Stimulated activated CD8-positive, alpha-beta memory T cell treated with anti-CD3 and anti-CD28 coated beads, Interleukin-7, amount 100 ng/mL, for 48 hours (primary cell): ENCODE measurements around the gene RITA1.
A peak's percentile ranks its signal among the peaks of the same experiment; 100 is the strongest.

Experiments
- DNase-seq, 2 donors: peaks; one replicate each; pipeline ENCODE4 v3.0.0-alpha.2; 2020; ENCODE audit warnings: low read depth in 1 of 2; ENCODE audit errors: extremely low read depth in 1 of 2

Gene RITA1

DNA sequence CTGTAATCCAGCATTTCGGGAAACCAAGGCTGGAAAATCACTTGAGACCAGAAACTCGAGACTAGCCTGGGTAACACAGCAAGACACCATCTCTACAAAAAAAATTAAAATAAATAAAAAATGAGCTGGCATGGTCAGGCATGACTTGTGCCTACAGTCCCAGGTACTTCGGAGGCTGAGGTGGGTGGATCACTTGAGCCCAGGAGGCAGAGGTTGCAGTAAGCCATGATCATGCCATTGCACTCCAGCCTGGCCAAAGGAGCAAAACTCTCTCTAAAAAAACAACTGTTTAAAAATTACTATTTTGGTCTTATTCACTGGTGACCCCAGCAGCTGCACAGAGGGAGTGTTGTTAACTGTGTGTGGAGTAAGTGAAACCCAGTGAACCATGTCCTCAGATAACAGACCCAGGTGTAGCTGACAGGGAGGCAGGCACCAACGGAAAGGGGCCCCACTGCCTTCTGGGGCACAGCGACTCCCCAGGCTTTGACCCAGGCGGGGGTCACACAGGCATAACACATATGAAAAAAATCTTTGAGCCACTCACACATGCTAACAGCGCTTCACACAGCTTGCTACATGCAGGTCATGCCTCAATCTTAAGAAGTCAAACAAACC lies 12.3 kb upstream of the RITA1 start:
- no peak for DNase-seq

- DNase-seq: peak; percentile 45 to 71
Measured at GRCh38 chr12:113174461-113175384, 10.8 kb upstream of the RITA1 start.

DNA sequence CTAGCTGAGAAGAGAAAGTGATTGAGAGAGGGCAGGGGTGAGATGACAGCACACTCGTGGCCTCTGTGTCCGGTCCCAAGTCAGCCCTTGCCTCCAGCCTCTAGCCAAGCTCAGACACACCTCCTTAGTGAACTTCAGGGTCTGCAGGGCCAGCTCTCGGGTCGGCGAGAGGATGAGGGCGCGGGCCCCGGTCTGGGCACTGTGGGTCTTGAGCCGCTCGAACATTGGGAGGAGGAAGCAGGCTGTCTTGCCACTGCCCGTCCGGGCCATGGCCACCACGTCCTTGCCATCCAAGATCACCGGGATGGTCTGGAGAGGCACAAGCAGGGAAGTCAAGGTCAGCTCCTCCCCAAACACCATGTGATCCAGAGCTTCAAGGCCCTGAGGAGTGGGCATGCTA lies 6.5 kb upstream of the RITA1 start:
- no peak for DNase-seq

GRCh38 chr12:113180333-113180732 lies 5.2 kb upstream of the RITA1 start:
- DNase-seq: no peak

DNA sequence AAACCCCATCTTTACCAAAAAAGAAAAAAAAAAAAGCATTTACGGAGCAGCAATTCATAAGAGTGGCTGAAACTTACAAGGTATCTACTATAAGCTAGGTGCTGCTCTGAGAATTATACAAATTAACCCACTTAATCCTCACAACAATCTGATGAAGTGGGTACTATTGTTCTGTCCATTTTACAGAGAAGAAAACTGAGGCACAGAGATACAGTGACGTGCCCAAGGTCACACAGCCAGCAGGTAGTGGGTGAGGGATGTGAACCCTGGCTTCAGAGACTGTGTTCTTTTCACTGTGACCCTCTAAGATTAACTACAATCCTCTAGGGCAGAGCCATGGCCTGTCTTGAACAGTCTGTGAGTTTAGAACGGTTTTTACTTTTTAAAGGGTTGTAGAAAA lies 3.5 kb upstream of the RITA1 start:
- DNase-seq: no peak

DNA sequence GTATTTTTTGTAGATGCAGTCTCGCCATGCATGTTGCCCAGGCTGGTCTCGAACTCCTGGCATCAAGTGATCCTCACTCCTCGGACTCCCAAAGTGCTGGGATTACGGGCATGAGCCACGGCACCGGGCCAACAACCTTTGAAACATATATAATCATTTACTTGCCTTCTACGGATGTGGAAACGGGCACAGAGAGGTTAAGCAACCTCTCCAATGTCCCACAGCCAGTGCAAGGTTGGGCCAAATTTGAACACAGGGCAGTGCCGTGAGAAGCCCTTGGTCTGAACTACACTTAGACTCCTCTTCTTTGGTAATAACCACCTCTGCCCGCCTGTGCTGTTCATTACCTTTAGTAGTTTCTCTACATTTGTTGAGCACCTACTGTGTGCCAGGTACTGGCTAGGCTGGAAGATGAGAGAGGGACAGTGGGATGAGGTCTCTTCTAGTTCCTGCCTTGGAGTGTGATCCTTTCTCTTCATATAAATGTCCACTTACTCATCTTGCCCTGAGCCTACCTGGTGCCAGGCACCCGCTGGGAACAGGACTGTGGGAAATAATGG lies 2.4 kb upstream of the RITA1 start:
- no peak for DNase-seq

GRCh38 chr12:113184098-113184899 lies 1.2 kb upstream of the RITA1 start:
- peak in 1 of 2 donors; percentile 59 for DNase-seq

GRCh38 chr12:113184900-113185179 lies 681 bp upstream of the RITA1 start:
- DNase-seq: peak; percentile 74 to 80

GRCh38 chr12:113186033-113186365 lies 478 bp downstream of the RITA1 start:
- no peak for DNase-seq

- no peak for DNase-seq
Measured at GRCh38 chr12:113186666-113187325, 1.3 kb downstream of the RITA1 start.

DNA sequence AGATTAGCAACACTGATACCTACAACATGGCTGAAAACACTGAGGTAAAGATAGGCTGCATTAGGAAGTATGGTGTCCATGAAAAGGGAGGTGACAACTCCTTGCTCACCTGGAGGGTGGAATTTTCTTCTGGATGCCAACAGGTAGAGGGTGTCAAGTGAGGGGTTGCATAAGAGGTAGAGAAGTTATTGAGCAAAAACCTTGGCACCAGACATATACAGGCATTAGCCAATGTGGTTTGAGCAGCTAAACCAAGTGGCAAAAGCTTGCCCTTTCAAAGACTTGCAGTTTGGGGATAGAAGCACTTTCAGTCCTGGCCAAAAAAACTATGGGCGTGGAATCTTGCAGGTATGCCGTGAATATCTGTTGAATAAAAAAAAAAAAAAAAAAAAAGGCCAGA lies 3.8 kb downstream of the RITA1 start:
- DNase-seq: no peak

- DNase-seq: no peak
Measured at GRCh38 chr12:113190761-113191160, 5.2 kb downstream of the RITA1 start.

DNA sequence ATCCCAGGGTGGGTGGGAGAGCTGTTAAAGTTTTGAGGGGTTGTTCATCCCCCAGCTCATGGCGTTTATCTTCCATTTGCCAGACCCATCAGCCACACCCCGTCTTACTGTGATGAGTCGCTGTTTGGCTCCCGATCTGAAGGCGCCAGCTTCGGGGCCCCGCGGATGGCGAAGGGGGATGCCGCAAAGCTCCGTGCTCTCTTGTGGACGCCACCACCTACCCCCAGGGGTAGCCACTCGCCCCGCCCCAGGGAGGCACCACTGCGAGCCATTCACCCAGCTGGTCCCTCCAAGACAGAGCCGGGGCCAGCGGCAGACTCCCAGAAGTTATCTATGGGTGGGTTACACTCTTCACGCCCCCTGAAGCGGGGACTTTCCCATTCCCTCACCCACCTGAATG lies 5.7 kb downstream of the RITA1 start:
- DNase-seq: no peak

DNA sequence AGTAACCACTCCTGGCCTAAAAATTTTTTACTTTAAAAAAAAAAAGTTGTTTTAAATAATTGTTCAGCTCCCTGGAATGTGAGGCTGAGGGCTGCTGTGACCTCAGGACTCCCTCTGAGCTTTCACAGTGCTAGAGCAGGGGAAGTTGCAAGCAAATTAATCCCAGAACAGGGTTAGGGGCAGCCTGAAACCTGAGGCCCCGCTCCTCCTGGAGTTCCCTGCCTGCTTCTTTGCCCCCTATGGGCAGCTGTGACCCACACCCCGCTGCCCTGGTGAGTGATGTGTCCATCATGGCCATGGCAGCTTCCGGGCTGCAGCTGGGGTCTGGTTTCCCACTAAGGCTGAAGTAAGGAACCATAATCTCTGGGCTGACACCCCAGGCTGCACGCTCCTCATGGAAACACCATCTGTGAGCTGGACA lies 9.5 kb downstream of the RITA1 start:
- no peak for DNase-seq

GRCh38 chr12:113195598-113195997 lies 10.1 kb downstream of the RITA1 start:
- DNase-seq: no peak

DNA sequence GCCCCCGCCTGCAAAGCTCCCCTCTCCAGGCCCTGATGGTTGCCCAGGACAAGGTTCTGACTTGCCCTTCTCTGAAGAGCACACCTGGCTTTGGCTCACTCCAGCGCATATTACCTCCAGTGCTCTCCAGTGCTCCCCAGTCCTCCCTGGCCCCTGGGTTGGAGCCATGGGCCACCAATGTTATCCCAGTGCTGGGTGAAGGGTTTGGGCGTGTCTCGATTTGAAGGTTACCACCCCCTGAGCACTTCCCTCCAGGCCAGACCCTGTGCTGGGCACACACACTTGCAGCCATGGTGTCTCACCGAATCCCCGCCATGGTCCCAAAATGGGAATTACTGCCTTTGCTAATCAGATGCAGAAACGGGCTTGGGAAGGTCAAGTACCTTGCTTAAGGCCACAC lies 11.1 kb downstream of the RITA1 start:
- DNase-seq: no peak

DNA sequence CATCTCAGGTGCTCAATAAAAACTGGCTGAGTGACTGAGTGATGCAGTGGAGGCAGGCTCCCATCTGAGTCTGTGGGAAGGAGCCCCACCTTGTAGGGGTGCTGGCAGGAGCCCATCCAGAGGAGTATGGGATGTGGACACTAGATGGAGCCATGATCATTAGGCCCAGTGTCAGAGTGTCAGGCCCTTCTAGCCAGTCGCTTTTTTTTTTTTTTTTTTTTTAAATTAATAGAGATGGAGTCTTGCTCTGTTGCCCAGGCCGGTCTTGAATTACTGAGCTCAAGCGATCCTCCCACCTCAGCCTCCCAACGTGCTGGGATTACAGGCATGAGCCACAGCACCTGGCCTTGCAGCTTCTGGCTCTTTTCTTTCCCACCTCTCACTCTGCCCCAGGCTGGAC lies 11.5 kb downstream of the RITA1 start:
- peak in 1 of 2 donors; percentile 39 for DNase-seq

DNA sequence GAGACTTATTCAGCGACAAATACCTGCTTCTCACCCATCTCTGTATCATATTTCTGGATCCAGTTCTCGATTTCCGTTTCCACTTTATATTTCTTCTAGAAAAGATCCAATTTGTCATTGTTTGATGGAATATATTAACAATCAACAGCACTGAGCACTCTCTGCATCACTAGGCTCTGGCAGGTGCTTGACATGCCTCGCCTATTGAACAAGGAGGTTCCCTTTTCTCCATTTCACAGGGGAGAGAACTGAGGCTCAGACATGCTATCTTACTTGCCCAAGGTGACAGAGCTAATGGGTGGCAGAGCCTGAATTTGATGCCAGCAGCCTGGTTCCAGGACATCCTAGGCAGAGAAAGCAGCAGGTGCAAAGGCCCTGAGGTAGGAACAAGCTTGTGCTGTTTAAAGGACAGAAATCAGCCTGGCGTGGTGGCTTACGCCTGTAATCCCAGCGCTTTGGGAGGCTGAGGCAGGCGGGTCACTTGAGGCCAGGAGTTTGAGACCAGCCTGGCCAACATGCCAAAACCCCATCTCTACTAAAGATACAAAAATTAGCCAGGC lies 12.1 kb downstream of the RITA1 start:
- no peak for DNase-seq

GRCh38 chr12:113198296-113198695 lies 12.8 kb downstream of the RITA1 start:
- DNase-seq: no peak

DNA sequence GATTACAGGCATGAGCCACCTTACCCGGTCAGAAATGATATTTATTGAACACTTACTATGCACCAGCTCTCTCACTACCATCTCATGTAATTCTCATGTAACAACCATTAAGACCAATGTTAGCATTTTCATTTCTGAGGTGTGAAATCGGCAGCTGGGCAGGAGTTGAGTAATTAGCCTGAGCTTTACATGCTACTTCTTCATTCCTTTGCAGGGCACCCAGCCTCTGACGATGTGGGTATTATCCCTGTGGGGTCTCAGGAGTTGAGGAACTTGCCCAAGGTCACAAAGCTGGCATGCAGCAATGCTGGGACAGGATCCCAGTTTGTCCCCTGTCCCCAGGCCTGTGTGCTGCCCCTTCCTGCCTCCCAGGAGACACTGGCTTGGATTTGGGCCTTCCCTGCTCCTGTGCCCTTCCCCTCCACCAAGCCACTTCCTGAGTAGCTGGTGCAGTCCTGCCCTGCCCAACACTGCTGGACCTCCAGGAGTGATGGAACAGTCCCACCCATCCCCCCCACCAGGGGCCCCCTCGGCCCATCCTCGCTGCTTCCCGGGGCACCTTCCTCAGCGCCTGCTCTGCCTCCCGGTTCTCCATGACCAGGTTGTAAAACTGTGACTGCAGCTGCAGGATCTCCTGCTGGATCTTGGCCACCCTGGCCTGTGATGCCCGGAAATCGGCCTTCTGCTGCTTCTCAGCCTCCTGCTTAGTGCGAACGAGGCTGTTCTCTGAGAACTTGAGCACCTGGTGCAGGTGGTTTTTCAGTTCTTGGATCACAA lies 14.7 kb downstream of the RITA1 start:
- DNase-seq: no peak
